NCI-H2196 treated with DMSO at 0.1 percent for 48 hours (cell line): ENCODE measurements around the gene MPPED1.

Experiments used
- DNase-seq: peaks from one replicate; lab custom pipeline; 2025; ENCODE audit not compliant: unreplicated experiment; lab: John Stamatoyannopoulos, UW

MPPED1 gene

GRCh38 chr22:43535741-43536140, 123.9 kb downstream of the MPPED1 start:
- no peak for DNase-seq

GRCh38 chr22:43537019-43537585, 125.3 kb downstream of the MPPED1 start:
- no peak for DNase-seq

- DNase-seq: no peak
These were observed 128.0 kb downstream of the MPPED1 start for GRCh38 chr22:43539572-43540528.

GRCh38 chr22:43540529-43540923, 128.7 kb downstream of the MPPED1 start:
- DNase-seq: no peak

- DNase-seq: no peak
These were observed 129.2 kb downstream of the MPPED1 start for GRCh38 chr22:43541022-43541421.

- no peak for DNase-seq
These were observed 129.9 kb downstream of the MPPED1 start for GRCh38 chr22:43541462-43542407.

- DNase-seq: no peak
These were observed 131.1 kb downstream of the MPPED1 start for GRCh38 chr22:43542681-43543521.

- DNase-seq: no peak
These were observed 131.9 kb downstream of the MPPED1 start for GRCh38 chr22:43543522-43544288.

- DNase-seq: no peak
These were observed 132.5 kb downstream of the MPPED1 start for GRCh38 chr22:43544289-43544673.

- no peak for DNase-seq
These were observed 134.4 kb downstream of the MPPED1 start for GRCh38 chr22:43546186-43546585.

- no peak for DNase-seq
These were observed 138.3 kb downstream of the MPPED1 start for GRCh38 chr22:43550024-43550620.

- DNase-seq: no peak
These were observed 138.9 kb downstream of the MPPED1 start for GRCh38 chr22:43550672-43551071.

GRCh38 chr22:43553451-43554258, 141.8 kb downstream of the MPPED1 start:
- DNase-seq: no peak

GRCh38 chr22:43554259-43554636, 142.4 kb downstream of the MPPED1 start:
- no peak for DNase-seq

- no peak for DNase-seq
These were observed 143.0 kb downstream of the MPPED1 start for GRCh38 chr22:43554694-43555365.

- no peak for DNase-seq
These were observed 144.0 kb downstream of the MPPED1 start for GRCh38 chr22:43555561-43556515.
